ENCODE data around the gene COPE. TPM values are rescaled to one million over a fixed set of nuclear protein-coding genes. Genes with fewer than 3 reads are reported as not detected.

Gene COPE
- total RNA-seq, 1 donor from 2014 or later: 161 TPM

- Mint-ChIP-seq H3K4me3 (no peak overlapping the region), H3K27ac (no peak overlapping the region), H3K36me3 (peaks cover 31% of the 10 kb centered on the region), H3K9me3 (no peaks in the 10 kb centered on the region), H3K4me1 (no peaks in the 10 kb centered on the region), H3K27me3 (ENCODE audit: low read depth) (no peaks in the 10 kb centered on the region)
- TF ChIP-seq CTCF (IDR thresholded peaks at IDR 0.05; ENCODE audit: unreplicated experiment): no peak
- no peak for DNase-seq (ENCODE audit: low spot score in 2 of 2, unreplicated experiment in 2 of 2)
These were observed 47.6 kb downstream of the COPE start for GRCh38 chr19:18871543-18871942.

- Mint-ChIP-seq H3K9me3 (no peaks in the 10 kb centered on the region), H3K27me3 (ENCODE audit: low read depth) (no peaks in the 10 kb centered on the region), H3K4me1 (no peaks in the 10 kb centered on the region), H3K4me3 (no peak overlapping the region), H3K27ac (no peak overlapping the region), H3K36me3 (peaks cover 27% of the 10 kb centered on the region)
- DNase-seq (ENCODE audit: low spot score in 2 of 2, unreplicated experiment in 2 of 2): no peak
- TF ChIP-seq CTCF (IDR thresholded peaks at IDR 0.05; ENCODE audit: unreplicated experiment): no peak
These were observed 48.5 kb downstream of the COPE start for GRCh38 chr19:18870531-18871172.

- H3K4me3 Mint-ChIP-seq: no peak overlapping the region
- no peaks in the 10 kb centered on the region for H3K27me3 Mint-ChIP-seq (ENCODE audit: low read depth)
- H3K27ac Mint-ChIP-seq: no peak overlapping the region
- peaks cover 24% of the 10 kb centered on the region for H3K36me3 Mint-ChIP-seq
- DNase-seq (ENCODE audit: low spot score in 2 of 2, unreplicated experiment in 2 of 2): no peak
- no peak for TF ChIP-seq CTCF (IDR thresholded peaks at IDR 0.05; ENCODE audit: unreplicated experiment)
- no peaks in the 10 kb centered on the region for H3K4me1 Mint-ChIP-seq
- no peaks in the 10 kb centered on the region for H3K9me3 Mint-ChIP-seq
These were observed 49.2 kb downstream of the COPE start for GRCh38 chr19:18869781-18870530.

- H3K4me3 Mint-ChIP-seq: no peak overlapping the region
- no peak for TF ChIP-seq CTCF (IDR thresholded peaks at IDR 0.05; ENCODE audit: unreplicated experiment)
- peaks cover 18% of the 10 kb centered on the region for H3K36me3 Mint-ChIP-seq
- H3K4me1 Mint-ChIP-seq: no peaks in the 10 kb centered on the region
- H3K27me3 Mint-ChIP-seq (ENCODE audit: low read depth): no peaks in the 10 kb centered on the region
- DNase-seq (ENCODE audit: low spot score in 2 of 2, unreplicated experiment in 2 of 2): no peak
- no peak overlapping the region for H3K27ac Mint-ChIP-seq
- H3K9me3 Mint-ChIP-seq: no peaks in the 10 kb centered on the region
These were observed 50.1 kb downstream of the COPE start for GRCh38 chr19:18869023-18869618.

- Mint-ChIP-seq H3K36me3 (peaks cover 15% of the 10 kb centered on the region), H3K4me3 (no peak overlapping the region), H3K9me3 (no peaks in the 10 kb centered on the region), H3K27ac (no peak overlapping the region), H3K27me3 (ENCODE audit: low read depth) (no peaks in the 10 kb centered on the region), H3K4me1 (no peaks in the 10 kb centered on the region)
- TF ChIP-seq CTCF (IDR thresholded peaks at IDR 0.05; ENCODE audit: unreplicated experiment): no peak
- DNase-seq (ENCODE audit: low spot score in 2 of 2, unreplicated experiment in 2 of 2): no peak
These were observed 50.7 kb downstream of the COPE start for GRCh38 chr19:18868380-18869022.
